Fibroblast of pulmonary artery (primary cell): ENCODE data around the gene SEC62.

ENCODE experiments used
- DNase-seq: peaks from one replicate; pipeline ENCODE4 v3.0.0-alpha.2; 2010; ENCODE audit warnings: low read depth
- H3K4me3 ChIP-seq: replicated peaks from 2 replicates; pipeline ENCODE4 v1.5.1; 2011; ENCODE audit warnings: low read depth, mild to moderate bottlenecking, control low read depth, low read length, moderate library complexity
- TF ChIP-seq, protein P1 (sequence below): IDR thresholded peaks from 2 replicates; pipeline ENCODE4 v1.5.1; 2011; ENCODE audit warnings: mild to moderate bottlenecking, control low read depth, low read length, inconsistent platforms; ENCODE audit errors: missing control alignments

Gene SEC62

DNA sequence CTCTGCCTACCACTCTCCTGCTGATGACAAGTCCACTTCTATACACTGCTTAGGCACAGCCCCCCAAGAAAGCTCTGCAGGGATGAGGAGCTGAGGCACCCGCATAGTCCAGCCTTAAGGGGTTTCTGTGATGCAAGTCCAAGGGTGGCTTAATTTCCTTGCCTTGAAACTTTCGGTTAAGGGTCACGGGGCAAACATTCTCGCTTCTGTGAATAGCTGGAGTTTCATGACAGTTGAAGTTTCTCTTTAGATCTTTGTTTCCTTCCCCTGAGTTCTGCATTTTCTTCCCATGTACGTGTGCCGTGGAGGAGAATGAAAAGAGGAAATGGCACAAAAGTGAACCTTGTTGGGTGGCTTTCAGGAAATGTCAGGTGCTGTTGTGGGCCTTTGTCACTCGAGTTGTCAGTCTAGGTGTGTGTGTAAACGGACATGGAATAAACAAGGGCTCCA, 78.2 kb downstream of the SEC62 start:
- no peak overlapping the region for H3K4me3 ChIP-seq
- TF ChIP-seq, protein P1, sequence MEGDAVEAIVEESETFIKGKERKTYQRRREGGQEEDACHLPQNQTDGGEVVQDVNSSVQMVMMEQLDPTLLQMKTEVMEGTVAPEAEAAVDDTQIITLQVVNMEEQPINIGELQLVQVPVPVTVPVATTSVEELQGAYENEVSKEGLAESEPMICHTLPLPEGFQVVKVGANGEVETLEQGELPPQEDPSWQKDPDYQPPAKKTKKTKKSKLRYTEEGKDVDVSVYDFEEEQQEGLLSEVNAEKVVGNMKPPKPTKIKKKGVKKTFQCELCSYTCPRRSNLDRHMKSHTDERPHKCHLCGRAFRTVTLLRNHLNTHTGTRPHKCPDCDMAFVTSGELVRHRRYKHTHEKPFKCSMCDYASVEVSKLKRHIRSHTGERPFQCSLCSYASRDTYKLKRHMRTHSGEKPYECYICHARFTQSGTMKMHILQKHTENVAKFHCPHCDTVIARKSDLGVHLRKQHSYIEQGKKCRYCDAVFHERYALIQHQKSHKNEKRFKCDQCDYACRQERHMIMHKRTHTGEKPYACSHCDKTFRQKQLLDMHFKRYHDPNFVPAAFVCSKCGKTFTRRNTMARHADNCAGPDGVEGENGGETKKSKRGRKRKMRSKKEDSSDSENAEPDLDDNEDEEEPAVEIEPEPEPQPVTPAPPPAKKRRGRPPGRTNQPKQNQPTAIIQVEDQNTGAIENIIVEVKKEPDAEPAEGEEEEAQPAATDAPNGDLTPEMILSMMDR, result no peak
- no peak for DNase-seq

DNA sequence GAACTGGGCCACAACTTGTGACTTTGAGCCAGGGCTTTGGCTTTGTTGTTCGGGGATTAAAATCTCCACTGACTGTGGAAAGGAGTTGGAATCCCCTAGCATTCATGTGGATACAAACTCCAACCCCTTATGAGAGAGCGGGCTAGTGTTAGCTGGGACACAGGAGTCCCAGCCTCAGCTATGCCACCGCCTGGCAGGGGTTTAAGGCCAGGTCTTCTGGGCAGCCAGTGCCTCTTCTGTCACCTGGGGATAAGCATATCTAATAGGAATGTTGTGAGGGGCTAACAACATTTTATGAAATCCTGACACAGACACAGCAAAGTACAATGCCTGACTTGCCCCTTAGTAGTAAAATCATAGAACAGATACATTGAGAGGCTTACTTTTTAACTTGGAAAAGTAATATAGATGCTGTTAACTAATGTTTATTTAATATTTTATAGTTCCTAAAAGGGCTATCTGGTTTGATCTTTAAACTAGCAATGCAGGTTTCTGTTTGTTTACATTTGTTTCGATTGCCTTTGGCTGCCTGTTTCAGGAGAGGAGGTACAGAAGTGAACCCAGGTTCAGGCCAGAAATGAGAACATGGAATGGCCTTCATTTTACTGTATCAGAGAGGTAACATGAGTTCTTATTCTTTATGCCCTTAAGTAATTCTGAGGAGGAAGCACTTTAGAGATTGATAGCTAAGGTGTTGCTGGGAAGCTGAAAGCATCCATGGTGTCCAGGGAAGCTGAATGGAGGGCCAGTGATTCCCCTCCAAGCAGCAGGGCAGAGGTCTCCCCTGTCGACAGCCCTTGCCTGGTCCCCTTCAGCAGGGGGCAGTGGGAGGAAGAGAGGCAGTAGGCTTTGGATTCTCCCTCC, 79.9 kb downstream of the SEC62 start:
- H3K4me3 ChIP-seq, result no peak overlapping the region
- no peak for DNase-seq
- TF ChIP-seq, protein P1, result no peak

DNA sequence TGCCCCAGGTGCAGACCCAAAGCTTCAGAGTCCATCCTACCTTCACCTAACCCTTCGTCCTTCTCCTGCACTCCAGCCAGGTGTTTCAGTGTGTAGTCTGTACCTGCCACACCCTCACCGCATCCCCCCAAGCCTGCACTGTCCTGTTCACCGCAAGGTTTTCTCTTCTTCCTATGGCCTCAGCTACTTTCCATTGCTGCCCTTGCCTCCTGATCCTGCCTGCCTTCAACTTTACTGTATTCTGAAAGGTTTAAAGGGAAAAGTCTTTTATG, 80.5 kb downstream of the SEC62 start:
- TF ChIP-seq, protein P1, result no peak

More for the DNA sequence above, 80.5 kb downstream of the SEC62 start:
- no peak for DNase-seq
- H3K4me3 ChIP-seq, result no peak overlapping the region
